Uterus (tissue), 4 donors: ENCODE measurements around the gene FAM222B. TPM values are rescaled to one million over a fixed set of nuclear protein-coding genes. Genes with fewer than 3 reads are reported as not detected.

ENCODE experiments used
- DNase-seq, 2 donors: peaks; one replicate each; pipeline ENCODE4 v3.0.0-alpha.2; 2019 to 2020
- H3K27ac ChIP-seq, 2 donors: fragments of 200-600 bp; sonication (generic); 1 replicate in 1 of 2; 2 replicates in 1 of 2; pipeline ENCODE4 v1.5.1; 2016 to 2018
- H3K27me3 ChIP-seq, 2 donors: fragments of 200-600 bp; sonication (generic); one replicate each; pipeline ENCODE4 v1.5.1; 2018 to 2019; ENCODE audit warnings: control low read depth in 1 of 2
- H3K36me3 ChIP-seq, 2 donors: fragments of 200-600 bp; sonication (generic); one replicate each; pipeline ENCODE4 v1.5.1; 2019; ENCODE audit warnings: control low read depth in 1 of 2
- H3K4me1 ChIP-seq, 2 donors: fragments of 200-600 bp; sonication (generic); one replicate each; pipeline ENCODE4 v1.5.1; 2018 to 2019; ENCODE audit warnings: control low read depth in 1 of 2
- H3K4me3 ChIP-seq, 2 donors: fragments of 200-600 bp; sonication (generic); 1 replicate in 1 of 2; 2 replicates in 1 of 2; pipeline ENCODE4 v1.5.1; 2018 to 2019; ENCODE audit warnings: mild to moderate bottlenecking in 1 of 2
- H3K9me3 ChIP-seq, 2 donors: fragments of 200-600 bp; sonication (generic); one replicate each; pipeline ENCODE4 v1.5.1; 2019; ENCODE audit warnings: control low read depth in 1 of 2
- POLR2A ChIP-seq, 2 donors: fragments of 450-650 bp; IDR thresholded peaks; one replicate each; pipeline ENCODE4 v1.6.1; 2016; ENCODE audit warnings: antibody characterized with exemption in 2 of 2, mild to moderate bottlenecking in 1 of 2, moderate library complexity in 1 of 2
- intact Hi-C: fragments of 100-400 bp; cut with DNase I; formaldehyde crosslinking; loops from one replicate; pipeline ENCODE4 v1.15.1; 2023; ENCODE audit warnings: low total_unique reads
- total RNA-seq, 4 donors: library from RNA; depleted of rRNA in 3 of 4; stranded (reverse); fragments of >200 nt in 3 of 4; gene quantifications; one replicate each; pipeline versions ENCODE4 v1.1.0 to v1.2.4, GENCODE V29; 2014 to 2023
- TF ChIP-seq, protein P1 (sequence below), 4 experiments: fragments of 200-600 bp in 2 of 4; fragments of 450-650 bp in 2 of 4; sonication (generic) in 2 of 4; IDR thresholded peaks; one replicate each; pipeline ENCODE4 v1.5.1; 2016 to 2019; ENCODE audit warnings: antibody characterized with exemption in 4 of 4, mild to moderate bottlenecking in 2 of 4, moderate library complexity in 1 of 4
- donor health status: DM: yes; HTN: yes; CAD: no.

Gene FAM222B
- total RNA-seq, 4 donors from 2014 or later, result 2.4 to 24.3 (median 4.2) TPM

DNA sequence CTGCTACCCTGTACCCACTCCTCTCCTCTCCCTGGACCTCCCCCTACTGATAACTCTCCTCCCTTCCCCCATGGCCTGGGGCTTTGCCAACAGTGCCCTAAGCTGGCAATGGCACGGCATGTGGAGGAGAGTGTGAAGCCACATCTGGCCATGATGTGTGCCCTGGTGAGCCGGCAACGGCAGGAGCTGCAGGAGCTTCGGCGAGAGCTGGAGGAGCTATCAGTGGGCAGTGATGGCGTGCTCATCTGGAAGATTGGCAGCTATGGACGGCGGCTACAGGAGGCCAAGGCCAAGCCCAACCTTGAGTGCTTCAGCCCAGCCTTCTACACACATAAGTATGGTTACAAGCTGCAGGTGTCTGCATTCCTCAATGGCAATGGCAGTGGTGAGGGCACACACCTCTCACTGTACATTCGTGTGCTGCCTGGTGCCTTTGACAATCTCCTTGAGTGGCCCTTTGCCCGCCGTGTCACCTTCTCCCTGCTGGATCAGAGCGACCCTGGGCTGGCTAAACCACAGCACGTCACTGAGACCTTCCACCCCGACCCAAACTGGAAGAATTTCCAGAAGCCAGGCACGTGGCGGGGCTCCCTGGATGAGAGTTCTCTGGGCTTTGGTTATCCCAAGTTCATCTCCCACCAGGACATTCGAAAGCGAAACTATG is 93.6 kb downstream of the FAM222B start:
- Histone ChIP-seq H3K4me3 (no peak overlapping the region), H3K36me3 (no peaks in the 10 kb centered on the region), H3K27ac (peak overlapping the region in 1 of 2 donors; percentile 6), H3K9me3 (no peaks in the 10 kb centered on the region), H3K27me3 (no peaks in the 10 kb centered on the region), H3K4me1 (peaks cover 0 to 11% of the 10 kb centered on the region in 2 donors)
- TF ChIP-seq, protein P1, sequence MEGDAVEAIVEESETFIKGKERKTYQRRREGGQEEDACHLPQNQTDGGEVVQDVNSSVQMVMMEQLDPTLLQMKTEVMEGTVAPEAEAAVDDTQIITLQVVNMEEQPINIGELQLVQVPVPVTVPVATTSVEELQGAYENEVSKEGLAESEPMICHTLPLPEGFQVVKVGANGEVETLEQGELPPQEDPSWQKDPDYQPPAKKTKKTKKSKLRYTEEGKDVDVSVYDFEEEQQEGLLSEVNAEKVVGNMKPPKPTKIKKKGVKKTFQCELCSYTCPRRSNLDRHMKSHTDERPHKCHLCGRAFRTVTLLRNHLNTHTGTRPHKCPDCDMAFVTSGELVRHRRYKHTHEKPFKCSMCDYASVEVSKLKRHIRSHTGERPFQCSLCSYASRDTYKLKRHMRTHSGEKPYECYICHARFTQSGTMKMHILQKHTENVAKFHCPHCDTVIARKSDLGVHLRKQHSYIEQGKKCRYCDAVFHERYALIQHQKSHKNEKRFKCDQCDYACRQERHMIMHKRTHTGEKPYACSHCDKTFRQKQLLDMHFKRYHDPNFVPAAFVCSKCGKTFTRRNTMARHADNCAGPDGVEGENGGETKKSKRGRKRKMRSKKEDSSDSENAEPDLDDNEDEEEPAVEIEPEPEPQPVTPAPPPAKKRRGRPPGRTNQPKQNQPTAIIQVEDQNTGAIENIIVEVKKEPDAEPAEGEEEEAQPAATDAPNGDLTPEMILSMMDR (IDR thresholded peaks at IDR 0.05), result no peak
- TF ChIP-seq POLR2A (IDR thresholded peaks at IDR 0.05), result no peak
- intact Hi-C loops, result no loop called here
- DNase-seq, result no peak

DNA sequence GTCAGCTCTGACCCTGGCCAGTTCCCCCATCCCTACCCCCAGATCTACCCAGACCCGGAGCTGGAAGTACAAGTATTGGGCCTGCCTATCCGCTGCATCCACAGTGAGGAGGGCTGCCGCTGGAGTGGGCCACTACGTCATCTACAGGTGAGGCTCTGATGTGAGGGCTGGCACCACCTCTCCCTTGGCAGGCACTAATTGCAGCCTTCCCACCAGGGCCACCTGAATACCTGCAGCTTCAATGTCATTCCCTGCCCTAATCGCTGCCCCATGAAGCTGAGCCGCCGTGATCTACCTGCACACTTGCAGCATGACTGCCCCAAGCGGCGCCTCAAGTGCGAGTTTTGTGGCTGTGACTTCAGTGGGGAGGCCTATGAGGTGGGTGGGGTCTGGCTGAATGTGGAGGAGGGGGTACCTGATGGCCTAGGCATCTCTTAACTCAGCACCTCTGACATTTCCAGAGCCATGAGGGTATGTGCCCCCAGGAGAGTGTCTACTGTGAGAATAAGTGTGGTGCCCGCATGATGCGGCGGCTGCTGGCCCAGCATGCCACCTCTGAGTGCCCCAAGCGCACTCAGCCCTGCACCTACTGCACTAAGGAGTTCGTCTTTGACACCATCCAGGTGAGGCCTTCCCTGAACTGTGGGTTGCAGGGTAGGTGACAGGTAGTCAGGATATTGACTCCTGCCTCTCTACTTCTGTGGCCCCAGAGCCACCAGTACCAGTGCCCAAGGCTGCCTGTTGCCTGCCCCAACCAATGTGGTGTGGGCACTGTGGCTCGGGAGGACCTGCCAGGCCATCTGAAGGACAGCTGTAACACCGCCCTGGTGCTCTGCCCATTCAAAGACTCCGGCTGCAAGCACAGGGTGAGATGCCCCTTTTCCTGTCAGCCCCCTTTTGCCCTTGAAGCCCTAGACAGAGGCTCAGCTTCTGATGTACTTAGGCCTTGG is 94.5 kb downstream of the FAM222B start:
- Histone ChIP-seq H3K36me3 (no peaks in the 10 kb centered on the region), H3K4me1 (peaks cover 0 to 11% of the 10 kb centered on the region in 2 donors), H3K4me3 (no peak overlapping the region), H3K9me3 (no peaks in the 10 kb centered on the region), H3K27ac (no peak overlapping the region), H3K27me3 (no peaks in the 10 kb centered on the region)
- no peak for DNase-seq
- intact Hi-C loops, result no loop called here
- TF ChIP-seq, protein P1 (IDR thresholded peaks at IDR 0.05), result no peak
- no peak for TF ChIP-seq POLR2A (IDR thresholded peaks at IDR 0.05)

DNA sequence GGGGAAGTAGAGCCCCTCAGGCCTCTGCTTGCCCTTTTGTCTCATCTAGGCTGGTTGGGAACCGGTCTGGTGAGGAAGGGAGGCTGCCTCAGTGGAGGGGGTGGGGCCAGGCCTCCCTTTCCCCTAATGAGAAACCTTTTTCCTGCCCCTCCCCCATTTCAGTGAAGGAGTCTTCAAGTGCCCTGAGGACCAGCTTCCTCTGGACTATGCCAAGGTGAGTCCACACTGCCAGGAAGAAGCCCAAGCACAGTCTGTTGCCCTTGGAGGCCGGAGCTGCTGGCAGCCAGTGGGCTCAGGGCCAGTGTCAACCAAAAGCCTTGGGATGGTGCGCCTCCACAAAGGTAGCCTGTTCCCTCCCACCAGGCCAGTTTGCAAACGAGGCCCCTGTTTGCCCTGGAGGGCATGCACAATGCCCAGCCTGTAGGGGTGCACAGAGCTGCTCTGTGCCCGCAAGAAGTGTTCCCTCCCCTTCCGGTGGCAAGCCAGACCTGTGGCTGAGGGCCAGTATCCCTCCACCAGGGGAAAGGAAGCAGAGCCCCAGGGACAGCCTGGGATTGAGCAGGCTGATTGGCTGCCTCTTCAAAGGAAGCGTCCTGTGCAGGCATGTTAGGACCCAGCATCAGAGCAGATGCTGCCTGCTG is 95.4 kb downstream of the FAM222B start:
- peaks cover 0 to 11% of the 10 kb centered on the region in 2 donors for H3K4me1 ChIP-seq
- H3K27me3 ChIP-seq, result no peaks in the 10 kb centered on the region
- H3K9me3 ChIP-seq, result no peaks in the 10 kb centered on the region
- H3K36me3 ChIP-seq, result no peaks in the 10 kb centered on the region
- intact Hi-C loops, result no loop called here
- H3K27ac ChIP-seq, result peak overlapping the region; percentile 86 to 91
- no peak overlapping the region for H3K4me3 ChIP-seq
- no peak for TF ChIP-seq POLR2A (IDR thresholded peaks at IDR 0.05)
- TF ChIP-seq, protein P1 (IDR thresholded peaks at IDR 0.05), result no peak
- DNase-seq, result no peak

DNA sequence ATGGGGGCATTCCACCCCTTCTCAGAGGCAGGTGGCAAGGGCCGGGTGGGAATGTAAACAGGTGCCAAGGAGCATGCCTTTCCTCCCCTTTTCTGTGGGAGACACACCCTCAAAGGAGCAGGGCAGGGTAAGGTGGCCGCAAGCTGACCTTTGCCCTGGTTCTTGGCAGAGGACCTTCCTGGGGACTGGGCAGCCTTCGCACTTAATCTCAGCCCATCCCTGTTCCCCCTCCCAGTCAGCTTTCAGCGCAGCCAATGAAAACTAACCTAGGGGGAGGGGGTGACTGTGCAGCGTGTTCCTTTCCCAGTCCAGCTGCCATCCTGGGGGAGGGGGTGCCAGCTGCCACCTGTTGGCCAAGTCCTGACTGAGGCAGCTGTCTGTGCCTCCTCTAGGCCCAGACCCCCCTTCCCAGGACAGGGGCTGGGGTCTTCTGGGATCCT is 96.0 kb downstream of the FAM222B start:
- no peak for DNase-seq
- H3K4me1 ChIP-seq, result peaks cover 0 to 11% of the 10 kb centered on the region in 2 donors
- H3K9me3 ChIP-seq, result no peaks in the 10 kb centered on the region
- intact Hi-C loops, result no loop called here
- H3K36me3 ChIP-seq, result no peaks in the 10 kb centered on the region
- no peaks in the 10 kb centered on the region for H3K27me3 ChIP-seq
- no peak overlapping the region for H3K4me3 ChIP-seq
- no peak for TF ChIP-seq POLR2A (IDR thresholded peaks at IDR 0.05)
- TF ChIP-seq, protein P1 (IDR thresholded peaks at IDR 0.05), result no peak
- peak overlapping the region; percentile 86 to 91 for H3K27ac ChIP-seq
